ENCODE data around the gene MAN1A2. TPM values are rescaled to one million over a fixed set of nuclear protein-coding genes. Genes with fewer than 3 reads are reported as not detected.

The MAN1A2 gene
- total and polyA plus RNA-seq, 9 of the 15 experiments (the other 6 are each of a cell fraction or from before 2014, with no cell fraction given): 4.2 to 38.4 (median 18.7) TPM

- TF ChIP-seq POLR2AphosphoS2 (IDR thresholded peaks at IDR 0.05; ENCODE audit: low read length) (no peak), SNRNP70 (optimal IDR thresholded peaks at IDR 0.05; ENCODE audit: low read depth, low read length) (no peak), MCM3 (IDR thresholded peaks at IDR 0.05) (no peak), TAF15 (IDR thresholded peaks at IDR 0.05; ENCODE audit: low read depth, low read length) (no peak), MED1 (CRISPR knock-in tag; IDR thresholded peaks at IDR 0.05; ENCODE audit: borderline replicate concordance) (no peak), TCF15 (CRISPR knock-in tag; IDR thresholded peaks at IDR 0.05) (no peak), OTX1 (CRISPR knock-in tag; IDR thresholded peaks at IDR 0.05) (peak; percentile 76), ADNP (tag; IDR thresholded peaks at IDR 0.05) (no peak), NR2F6 (CRISPR knock-in tag; IDR thresholded peaks at IDR 0.05) (0 out of 2 replicates have a peak, but pooled peaks have one; percentile 58), ZNF311 (CRISPR knock-in tag; IDR thresholded peaks at IDR 0.05) (no peak), VEZF1 (CRISPR knock-in tag; IDR thresholded peaks at IDR 0.05) (no peak), NCOA1 (IDR thresholded peaks at IDR 0.05; ENCODE audit: low read depth) (no peak; the same call in 1 of the 2 replicates), ZBTB17 (CRISPR knock-in tag; IDR thresholded peaks at IDR 0.05) (peak; percentile 55), ZBTB12 (CRISPR knock-in tag; IDR thresholded peaks at IDR 0.05) (no peak)
- TF ChIP-seq, protein P1, sequence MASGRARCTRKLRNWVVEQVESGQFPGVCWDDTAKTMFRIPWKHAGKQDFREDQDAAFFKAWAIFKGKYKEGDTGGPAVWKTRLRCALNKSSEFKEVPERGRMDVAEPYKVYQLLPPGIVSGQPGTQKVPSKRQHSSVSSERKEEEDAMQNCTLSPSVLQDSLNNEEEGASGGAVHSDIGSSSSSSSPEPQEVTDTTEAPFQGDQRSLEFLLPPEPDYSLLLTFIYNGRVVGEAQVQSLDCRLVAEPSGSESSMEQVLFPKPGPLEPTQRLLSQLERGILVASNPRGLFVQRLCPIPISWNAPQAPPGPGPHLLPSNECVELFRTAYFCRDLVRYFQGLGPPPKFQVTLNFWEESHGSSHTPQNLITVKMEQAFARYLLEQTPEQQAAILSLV (tag; IDR thresholded peaks at IDR 0.05): no peak
- TF ChIP-seq, protein P2, sequence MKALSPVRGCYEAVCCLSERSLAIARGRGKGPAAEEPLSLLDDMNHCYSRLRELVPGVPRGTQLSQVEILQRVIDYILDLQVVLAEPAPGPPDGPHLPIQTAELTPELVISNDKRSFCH (CRISPR knock-in tag; IDR thresholded peaks at IDR 0.05): no peak
- TF ChIP-seq, protein P2 (tag; IDR thresholded peaks at IDR 0.05): peak; percentile 74; the same call in 1 of the 2 replicates
- TF ChIP-seq, protein P3, sequence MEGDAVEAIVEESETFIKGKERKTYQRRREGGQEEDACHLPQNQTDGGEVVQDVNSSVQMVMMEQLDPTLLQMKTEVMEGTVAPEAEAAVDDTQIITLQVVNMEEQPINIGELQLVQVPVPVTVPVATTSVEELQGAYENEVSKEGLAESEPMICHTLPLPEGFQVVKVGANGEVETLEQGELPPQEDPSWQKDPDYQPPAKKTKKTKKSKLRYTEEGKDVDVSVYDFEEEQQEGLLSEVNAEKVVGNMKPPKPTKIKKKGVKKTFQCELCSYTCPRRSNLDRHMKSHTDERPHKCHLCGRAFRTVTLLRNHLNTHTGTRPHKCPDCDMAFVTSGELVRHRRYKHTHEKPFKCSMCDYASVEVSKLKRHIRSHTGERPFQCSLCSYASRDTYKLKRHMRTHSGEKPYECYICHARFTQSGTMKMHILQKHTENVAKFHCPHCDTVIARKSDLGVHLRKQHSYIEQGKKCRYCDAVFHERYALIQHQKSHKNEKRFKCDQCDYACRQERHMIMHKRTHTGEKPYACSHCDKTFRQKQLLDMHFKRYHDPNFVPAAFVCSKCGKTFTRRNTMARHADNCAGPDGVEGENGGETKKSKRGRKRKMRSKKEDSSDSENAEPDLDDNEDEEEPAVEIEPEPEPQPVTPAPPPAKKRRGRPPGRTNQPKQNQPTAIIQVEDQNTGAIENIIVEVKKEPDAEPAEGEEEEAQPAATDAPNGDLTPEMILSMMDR (IDR thresholded peaks at IDR 0.05 in 2 of 3, conservative IDR thresholded peaks at IDR 0.05 in 1 of 3; ENCODE audit: insufficient read depth in 2 of 3, low read depth in 1 of 3, low read length in 3 of 3): 0 out of 6 replicates have a peak, but pooled peaks of 1 of the 3 experiments have one; percentile 0
- TF ChIP-seq, protein P4, sequence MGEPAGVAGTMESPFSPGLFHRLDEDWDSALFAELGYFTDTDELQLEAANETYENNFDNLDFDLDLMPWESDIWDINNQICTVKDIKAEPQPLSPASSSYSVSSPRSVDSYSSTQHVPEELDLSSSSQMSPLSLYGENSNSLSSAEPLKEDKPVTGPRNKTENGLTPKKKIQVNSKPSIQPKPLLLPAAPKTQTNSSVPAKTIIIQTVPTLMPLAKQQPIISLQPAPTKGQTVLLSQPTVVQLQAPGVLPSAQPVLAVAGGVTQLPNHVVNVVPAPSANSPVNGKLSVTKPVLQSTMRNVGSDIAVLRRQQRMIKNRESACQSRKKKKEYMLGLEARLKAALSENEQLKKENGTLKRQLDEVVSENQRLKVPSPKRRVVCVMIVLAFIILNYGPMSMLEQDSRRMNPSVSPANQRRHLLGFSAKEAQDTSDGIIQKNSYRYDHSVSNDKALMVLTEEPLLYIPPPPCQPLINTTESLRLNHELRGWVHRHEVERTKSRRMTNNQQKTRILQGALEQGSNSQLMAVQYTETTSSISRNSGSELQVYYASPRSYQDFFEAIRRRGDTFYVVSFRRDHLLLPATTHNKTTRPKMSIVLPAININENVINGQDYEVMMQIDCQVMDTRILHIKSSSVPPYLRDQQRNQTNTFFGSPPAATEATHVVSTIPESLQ (CRISPR knock-in tag; IDR thresholded peaks at IDR 0.05): 0 out of 2 replicates have a peak, but pooled peaks have one; percentile 11
Observed at GRCh38 chr1:117366177-117367045, 838 bp upstream of the MAN1A2 start (continued).

Data from K562 (cell line).